Stimulated activated CD8-positive, alpha-beta memory T cell treated with anti-CD3 and anti-CD28 coated beads, Interleukin-12 subunit alpha, Interleukin-12 subunit beta, amount 100 ng/mL, for 1 hour (primary cell): ENCODE measurements around the gene ACTA2.
"Not testable (repeated sequence)": the region's sequence is repeated elsewhere in the genome, so short reads cannot be mapped to it uniquely, and the experiment has no call there.

Experiments used
- DNase-seq: peaks from one replicate; pipeline ENCODE4 v3.0.0-alpha.2; 2020; ENCODE audit warnings: low read depth

The ACTA2 gene

GRCh38 chr10:88949912-88950837 lies 2.4 kb downstream of the ACTA2 start:
- no peak for DNase-seq

GRCh38 chr10:88949051-88949450 lies 3.5 kb downstream of the ACTA2 start:
- DNase-seq = no peak

GRCh38 chr10:88946965-88947590 lies 5.5 kb downstream of the ACTA2 start:
- no peak for DNase-seq

- DNase-seq = no peak
Observed at GRCh38 chr10:88946200-88946599, 6.4 kb downstream of the ACTA2 start.

GRCh38 chr10:88944813-88945212 lies 7.8 kb downstream of the ACTA2 start:
- DNase-seq = no peak

- no peak for DNase-seq
Observed at GRCh38 chr10:88943778-88944177, 8.8 kb downstream of the ACTA2 start.

GRCh38 chr10:88941026-88941425 lies 11.5 kb downstream of the ACTA2 start:
- no peak for DNase-seq

- DNase-seq = no peak
Observed at GRCh38 chr10:88938938-88939337, 13.6 kb downstream of the ACTA2 start.

- DNase-seq = no peak
Observed at GRCh38 chr10:88938039-88938438, 14.5 kb downstream of the ACTA2 start.

- DNase-seq = no peak
Observed at GRCh38 chr10:88936656-88937055, 15.9 kb downstream of the ACTA2 start.

GRCh38 chr10:88934900-88935672 lies 17.5 kb downstream of the ACTA2 start:
- peak; percentile 58 for DNase-seq

- no peak for DNase-seq
Observed at GRCh38 chr10:88933564-88933963, 19.0 kb downstream of the ACTA2 start.

GRCh38 chr10:88932539-88933256 lies 19.9 kb downstream of the ACTA2 start:
- DNase-seq = peak; percentile 27

GRCh38 chr10:88932029-88932428 lies 20.5 kb downstream of the ACTA2 start:
- not testable (repeated sequence) for DNase-seq

- no peak for DNase-seq
Observed at GRCh38 chr10:88931548-88931947, 21.0 kb downstream of the ACTA2 start.

GRCh38 chr10:88928254-88928653 lies 24.3 kb downstream of the ACTA2 start:
- no peak for DNase-seq

- DNase-seq = no peak
Observed at GRCh38 chr10:88927416-88927690, 25.2 kb downstream of the ACTA2 start.

GRCh38 chr10:88926566-88927415 lies 25.8 kb downstream of the ACTA2 start:
- no peak for DNase-seq

GRCh38 chr10:88923520-88923919 lies 29.1 kb downstream of the ACTA2 start:
- no peak for DNase-seq

- no peak for DNase-seq
Observed at GRCh38 chr10:88922041-88922440, 30.5 kb downstream of the ACTA2 start.

- no peak for DNase-seq
Observed at GRCh38 chr10:88920986-88921593, 31.5 kb downstream of the ACTA2 start.
